Stimulated activated CD4-positive, alpha-beta T cell treated with anti-CD3 and anti-CD28 coated beads, Interleukin-1b, Interleukin-23, amount 100 ng/mL, for 4 hours (primary cell): Measurements from ENCODE around the gene NTM.

ENCODE experiments used
- DNase-seq, 2 donors: peaks; one replicate each; pipeline ENCODE4 v3.0.0-alpha.2; 2020; ENCODE audit warnings: low read depth in 2 of 2

NTM gene

DNA sequence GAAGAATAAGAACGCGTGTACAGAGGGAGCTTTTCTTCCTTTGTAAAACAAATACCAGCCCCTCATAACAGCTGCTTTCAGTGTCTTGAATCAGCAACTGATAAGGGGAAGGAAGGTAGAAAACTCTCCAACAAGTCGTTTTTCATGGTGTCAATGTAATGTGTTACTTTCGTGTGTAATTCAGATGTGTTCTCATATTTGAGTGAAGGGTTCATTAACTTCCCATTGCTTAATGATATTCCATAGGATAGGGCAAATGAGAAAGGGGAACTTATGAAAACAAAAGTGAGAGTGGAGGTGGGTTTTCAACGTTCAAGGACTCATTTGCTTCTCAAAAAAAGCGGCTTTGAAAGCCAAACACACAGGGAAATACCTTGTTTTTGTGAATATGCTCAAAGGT, 452.1 kb downstream of the NTM start:
- DNase-seq: no peak

DNA sequence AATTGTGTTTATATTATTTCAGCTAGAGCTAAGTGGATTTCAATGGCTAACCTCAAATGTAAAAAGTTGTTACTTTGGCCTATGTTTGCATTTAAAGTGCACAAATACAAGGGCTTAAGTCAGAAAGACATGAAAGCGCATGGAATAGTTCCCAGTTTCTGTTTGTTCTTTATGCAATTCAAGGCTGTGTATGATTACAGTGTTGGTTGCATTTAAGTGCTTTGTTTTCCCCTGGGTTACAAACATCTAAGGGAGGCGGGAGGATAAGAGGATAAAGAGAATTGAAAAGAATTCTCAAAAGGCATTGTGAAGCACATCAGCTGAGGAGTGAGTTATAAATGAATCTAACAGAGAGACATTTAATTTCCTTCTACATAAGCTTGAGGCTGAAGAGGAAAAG, 453.4 kb downstream of the NTM start:
- DNase-seq: no peak

DNA sequence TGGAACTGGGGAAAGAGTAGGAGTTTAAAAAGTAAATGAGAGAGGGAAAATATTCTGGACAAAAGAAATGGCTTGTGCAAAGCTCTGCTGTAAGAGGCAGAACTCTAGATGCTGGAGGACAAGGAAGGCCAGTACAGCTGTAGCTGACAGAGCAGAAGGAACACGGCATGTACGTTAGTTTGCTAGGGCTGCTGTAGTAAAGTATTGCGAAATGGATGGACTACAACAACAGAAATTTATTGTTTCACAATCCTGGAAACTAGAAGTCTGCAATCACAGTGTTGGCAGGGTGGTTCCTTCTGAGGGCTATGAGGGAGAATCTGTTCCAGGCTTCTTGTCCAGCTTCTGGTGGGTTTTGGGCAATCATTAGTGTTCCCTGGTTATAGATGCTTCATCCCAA, 454.4 kb downstream of the NTM start:
- no peak for DNase-seq

DNA sequence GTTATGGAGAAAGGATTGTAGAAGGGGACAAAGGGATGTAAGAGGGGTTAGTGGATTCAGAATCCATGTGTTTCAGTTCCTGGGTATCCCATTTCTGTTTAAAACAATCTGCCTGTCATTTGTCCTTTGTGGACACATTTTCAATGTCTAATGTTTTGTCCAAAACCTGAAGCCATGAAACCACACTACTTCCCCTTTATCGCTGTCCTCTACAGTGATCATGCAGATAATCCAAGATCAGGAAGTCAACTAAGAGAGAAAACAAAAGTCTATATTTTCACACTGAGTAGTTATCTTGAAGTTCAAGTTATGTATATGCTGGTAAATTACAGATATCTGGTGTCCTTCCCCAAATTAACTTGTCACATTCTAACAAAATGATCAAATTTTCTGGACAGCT, 457.0 kb downstream of the NTM start:
- no peak for DNase-seq

DNA sequence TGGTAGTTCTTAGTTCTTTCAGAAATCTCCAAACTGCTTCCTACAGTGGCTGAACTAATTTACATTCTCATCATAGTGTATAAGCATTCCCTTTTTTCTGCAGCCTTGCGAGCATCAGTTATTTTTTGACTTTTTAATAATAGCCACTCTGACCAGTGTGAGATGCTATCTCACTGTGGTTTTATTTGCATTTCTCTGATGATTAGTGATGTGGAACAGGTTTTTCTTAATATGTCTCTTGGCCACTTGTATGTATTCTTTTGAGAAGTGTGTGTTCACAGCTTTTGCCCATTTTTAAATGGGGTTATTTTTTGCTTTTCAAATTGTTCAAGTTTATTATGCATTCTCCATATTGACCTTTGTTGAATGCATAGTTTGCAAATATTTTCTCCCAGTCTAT, 459.3 kb downstream of the NTM start:
- DNase-seq: no peak

DNA sequence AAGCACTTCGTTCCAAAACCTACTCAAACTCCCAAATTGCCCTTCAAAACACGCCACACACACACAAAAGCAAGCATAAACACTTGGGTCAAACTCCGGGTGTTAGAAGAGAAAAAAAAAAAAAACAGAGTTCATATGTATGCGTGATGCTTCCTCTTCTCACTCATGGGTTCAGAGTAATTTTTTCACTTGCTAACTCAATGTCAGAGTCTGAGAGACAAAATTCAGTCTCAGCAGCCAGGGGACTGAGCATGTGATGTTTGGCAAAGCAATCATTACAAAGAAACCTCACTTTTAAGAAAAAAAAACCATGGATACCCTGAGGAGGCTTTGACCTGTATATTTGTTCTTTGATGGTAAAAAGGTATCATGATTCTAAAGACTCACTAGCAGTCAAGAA, 461.7 kb downstream of the NTM start:
- no peak for DNase-seq

DNA sequence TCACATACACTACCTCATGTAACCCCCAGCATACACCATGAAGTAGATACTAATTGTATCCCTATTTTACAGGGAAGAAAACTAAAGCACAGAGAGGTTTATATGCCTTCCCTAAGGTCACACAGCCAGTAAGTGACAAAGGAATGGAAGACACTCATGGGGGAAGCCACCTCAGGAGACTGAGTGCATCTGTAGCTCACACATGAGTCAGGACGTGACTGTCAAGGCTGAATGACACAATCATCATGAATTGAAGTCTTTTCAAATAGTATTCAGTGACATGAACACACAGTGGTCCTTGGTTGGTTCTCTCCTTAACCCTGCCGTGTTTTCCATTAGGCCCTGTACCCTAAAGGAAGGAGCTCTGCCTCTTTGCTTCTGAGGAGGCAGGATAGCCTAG, 463.0 kb downstream of the NTM start:
- DNase-seq: no peak

DNA sequence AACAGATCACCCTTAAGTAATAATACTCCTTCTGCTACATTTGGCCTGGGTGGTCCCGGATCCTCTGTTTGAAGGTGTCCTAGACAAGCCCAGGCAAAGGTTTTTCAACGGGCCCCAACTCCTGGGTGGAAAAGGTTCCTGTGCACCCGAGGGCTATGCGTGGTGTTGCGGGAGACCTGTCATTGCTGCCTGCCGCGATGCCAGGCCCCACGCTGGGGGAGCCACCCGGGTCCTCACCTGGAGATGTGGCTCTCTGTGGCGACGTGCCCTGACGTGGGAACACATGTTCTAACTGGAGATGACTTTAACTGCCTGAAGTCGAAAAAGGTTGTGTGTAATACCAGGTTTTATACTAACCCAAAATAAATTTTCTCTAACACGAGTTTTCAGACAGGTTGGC, 467.1 kb downstream of the NTM start:
- DNase-seq: no peak

DNA sequence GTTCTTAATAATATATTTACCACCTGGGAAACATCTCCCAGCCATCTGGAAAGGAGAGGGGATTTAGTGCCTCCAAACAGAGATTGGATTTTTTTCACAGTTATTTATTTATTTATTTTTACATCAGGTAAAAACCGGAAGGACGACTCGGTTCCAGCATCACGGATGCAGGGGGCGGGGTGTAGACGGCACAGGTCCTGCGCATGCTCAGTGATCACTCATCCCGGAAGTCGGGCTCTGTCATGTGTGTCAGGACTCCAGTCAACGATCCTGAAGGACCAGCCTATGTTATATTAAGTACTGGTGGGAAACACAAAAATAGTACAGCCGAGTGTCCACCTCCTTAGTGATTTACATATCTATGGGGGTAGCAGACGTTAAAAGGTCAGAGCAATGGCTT, 467.6 kb downstream of the NTM start:
- no peak for DNase-seq

DNA sequence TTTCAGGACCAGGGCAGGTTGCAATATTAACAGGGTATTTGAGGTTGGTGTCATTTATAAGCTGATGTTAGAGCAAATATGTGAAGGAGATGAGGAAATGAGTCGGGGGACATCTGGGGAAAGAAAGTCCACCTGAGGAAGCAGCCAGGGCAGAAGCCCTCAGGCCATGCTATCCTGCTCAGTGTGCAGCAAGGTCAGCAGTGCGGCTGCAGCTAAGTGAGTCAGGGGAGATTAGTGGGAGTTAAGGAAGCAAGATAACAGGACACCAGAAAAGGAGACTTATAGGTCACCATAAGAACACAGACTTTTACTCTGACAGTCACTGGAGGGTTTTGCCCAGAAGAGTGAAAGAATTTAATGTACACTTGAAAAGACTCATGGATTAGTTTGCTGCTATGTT, 468.9 kb downstream of the NTM start:
- no peak for DNase-seq

DNA sequence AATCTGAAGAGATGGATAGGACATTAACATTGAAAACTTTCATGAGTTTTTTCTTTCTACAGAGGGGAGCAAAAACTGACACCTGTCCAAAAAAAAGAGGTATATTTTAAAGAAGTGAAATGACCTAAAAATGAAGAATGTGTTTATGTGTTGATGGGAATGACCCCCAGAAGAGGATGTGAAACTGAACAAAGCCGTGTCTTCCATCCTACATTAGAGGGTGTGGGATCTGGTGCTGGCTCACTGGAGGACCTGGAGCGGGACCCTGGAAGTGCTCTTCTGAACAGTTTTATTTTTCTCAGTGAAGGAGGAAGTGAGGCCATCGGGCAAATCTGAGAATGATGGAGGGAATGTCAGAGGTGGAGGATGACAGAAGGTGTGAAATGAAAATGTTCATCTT, 470.1 kb downstream of the NTM start:
- DNase-seq: no peak

DNA sequence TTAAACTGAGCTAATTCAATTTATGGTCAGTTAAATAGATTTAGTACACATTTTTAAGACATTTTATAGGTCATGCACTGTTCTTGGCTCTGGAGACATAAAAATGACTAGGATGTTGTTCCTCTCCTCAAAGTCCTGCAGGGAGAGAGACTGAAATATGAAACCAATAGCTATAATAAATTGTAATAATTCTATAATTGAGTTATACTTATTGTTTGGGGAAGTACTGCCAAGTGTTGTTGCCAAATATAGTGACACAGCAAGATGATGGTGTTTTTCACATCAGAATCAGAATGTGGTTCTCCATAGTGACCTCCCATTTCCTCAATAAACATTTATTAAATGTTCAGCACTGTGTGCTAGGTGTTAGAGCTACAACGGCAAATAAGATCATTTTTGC, 470.6 kb downstream of the NTM start:
- no peak for DNase-seq

DNA sequence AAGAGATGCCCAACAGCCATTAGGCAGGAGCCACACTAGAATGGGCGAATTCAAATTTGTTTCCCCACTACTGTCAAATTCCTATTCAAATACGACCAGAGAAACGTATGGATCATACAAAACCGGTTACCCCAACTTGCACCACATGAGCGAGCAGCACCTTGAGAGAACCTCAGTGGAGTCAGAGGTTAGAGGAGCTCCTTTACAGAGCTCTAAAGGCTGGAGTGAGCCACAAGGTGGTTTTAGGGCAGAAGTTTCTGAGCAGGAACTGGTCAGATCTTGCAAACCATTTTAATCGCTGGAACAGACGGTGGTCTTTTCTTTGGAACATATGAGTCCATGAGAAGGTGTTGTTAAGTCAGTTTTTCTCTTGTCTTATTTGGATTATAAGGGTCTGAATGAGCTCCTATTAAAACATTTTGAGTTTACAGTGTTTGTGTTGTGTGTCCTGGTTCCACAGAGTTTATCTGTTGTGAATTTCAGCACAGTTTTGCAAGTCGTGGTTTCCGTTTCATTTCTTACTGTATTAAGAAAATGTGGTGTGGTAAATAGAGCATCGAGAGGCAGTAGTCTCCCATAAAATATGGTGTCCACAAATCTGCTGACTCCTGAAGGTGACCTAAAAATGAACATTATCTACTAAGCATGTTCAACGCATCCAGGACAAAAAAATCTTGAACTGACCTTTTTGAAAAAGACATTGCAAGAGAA, 471.7 kb downstream of the NTM start:
- no peak for DNase-seq

DNA sequence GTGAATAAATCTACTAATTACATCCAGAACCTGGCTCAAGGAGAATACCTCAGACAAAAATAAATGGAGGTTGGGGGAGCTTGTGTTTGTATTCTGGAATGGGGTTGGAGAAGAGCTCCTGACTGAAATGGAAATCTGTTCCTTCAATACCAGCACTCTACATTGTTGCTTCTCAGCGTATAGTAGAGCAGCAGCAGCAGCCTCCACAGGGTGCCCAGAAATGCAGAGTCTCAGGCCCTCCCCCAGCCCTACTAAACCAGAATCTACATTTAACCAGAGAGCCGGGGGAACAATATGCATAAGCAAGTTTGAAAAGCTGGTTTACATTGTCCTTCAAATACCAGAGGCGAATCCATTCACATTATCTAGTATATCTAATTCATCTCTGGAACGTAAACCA, 474.8 kb downstream of the NTM start:
- no peak for DNase-seq

DNA sequence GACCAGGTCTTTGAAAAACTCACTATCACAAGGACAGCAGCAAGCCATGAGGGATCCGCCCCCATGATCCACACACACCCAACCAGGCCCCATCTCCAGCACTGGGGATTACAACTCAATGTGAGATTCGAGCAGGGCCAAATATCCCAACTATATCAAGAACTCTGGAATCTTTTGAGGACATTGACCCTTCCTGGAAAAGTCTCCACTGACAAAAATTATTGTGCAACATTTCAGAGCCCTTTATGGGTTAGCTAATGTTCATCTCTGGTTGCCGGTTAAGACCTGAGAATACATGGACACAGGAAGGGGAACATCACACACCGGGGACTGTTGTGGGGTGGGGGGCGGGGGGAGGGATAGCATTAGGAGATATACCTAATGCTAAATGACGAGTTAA, 479.1 kb downstream of the NTM start:
- no peak for DNase-seq

DNA sequence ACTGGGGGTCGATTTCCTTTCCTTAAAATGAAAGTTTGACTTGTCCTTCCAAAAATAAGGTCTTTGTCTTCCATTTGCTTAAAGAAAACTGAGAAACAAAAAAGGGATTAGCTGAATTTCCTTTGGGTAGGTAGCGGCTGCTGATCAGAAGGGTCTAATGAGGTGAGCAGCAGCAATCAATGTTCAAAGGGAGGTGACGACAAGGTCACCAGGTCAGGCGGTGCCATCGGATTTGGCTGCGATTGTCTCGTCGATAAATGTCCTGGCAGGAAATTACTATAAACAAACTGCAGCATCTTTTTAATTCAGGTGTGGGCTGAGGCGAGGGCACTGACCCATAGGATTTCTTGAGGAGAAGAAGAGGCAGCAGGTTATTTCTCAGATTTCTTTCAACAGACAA, 480.1 kb downstream of the NTM start:
- DNase-seq: no peak

DNA sequence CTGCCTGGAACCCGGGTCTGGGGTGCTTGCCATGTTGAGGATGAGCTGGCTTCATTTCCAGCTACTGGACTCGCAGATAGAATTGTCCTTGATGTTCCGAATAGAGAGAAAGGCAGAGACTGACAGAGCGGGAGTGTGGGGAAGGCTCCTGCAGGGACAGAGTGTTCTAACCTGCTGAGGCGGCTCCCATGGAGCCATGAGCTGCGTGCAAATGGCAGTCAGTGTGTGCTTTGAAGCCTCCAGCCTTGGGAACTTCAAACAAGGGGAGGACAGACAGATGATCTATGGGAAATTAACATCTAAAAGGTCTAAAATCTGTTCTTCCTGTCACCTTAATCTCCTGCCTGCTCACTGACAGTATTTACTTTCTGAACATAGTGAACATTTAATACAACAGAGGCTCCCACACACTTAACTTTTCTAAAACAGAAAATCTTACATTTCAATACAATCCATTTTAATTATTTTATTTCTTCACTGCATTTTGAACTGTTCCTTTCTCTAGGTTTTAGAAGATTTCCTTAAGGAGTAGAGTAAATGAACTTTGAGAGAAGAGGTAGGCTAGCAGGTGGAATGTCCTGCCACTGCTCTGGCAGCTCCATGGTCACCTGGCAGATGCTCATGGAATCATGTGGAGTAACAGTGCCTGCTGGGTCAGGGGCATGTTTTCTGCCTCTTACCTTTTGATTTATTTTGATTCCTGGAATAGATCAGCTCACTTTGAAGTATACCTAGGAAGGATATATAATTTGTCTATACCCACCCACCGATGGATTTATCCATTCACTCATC, 481.7 kb downstream of the NTM start:
- no peak for DNase-seq

DNA sequence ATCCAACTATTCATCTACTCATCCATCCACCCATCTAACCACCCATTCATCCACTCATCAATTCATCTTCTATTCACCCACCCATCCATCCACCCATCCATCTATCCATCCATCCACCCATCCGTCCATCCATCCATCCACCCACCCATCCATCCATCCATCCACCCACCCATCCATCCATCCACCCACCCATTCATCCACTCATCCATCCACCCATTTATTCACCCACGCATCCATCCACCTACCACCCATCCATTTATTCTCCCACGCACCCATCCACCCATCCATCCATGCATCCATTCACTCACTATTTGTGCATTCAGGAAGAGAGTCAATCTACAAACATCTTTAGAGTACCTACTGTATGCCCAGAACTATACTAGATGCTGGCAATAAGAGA, 482.3 kb downstream of the NTM start:
- DNase-seq: no peak

DNA sequence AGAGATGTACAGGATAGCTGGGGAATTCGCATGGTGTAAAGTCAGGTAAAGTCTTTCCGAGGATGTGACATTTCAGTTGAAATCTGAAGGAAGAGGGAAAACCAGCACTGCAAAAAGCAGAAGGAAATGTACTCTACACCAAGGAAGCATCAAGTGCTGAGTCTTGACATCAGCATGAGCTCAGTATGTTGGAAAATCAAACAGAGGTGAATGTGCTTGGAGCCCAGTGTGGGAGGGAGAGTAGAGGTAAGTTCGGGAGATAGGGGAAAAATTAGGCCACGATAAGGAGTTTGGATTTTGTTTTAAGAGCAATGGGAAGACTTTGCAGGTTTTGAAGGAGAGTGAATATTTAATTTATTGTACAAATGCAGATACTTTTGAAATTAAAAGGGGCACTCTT, 484.0 kb downstream of the NTM start:
- DNase-seq: no peak

DNA sequence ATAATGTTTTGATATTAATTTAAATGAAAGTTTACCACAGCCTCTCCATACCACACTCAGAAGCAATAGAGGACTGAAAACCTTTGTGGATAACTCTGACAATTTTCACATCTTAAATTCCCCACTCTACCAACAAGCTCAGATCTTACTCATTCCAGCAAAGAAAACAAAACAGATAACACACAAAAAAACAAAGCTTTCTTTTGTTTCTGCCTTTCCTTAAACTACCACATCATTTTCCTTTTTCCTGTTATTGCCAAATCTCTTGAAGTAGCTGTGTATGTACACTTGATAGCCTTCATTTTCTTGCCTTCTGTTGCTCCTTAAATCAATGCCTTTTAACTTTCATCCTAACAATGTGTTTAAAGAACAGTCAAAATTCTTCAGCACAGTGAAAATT, 484.9 kb downstream of the NTM start:
- DNase-seq: no peak

DNA sequence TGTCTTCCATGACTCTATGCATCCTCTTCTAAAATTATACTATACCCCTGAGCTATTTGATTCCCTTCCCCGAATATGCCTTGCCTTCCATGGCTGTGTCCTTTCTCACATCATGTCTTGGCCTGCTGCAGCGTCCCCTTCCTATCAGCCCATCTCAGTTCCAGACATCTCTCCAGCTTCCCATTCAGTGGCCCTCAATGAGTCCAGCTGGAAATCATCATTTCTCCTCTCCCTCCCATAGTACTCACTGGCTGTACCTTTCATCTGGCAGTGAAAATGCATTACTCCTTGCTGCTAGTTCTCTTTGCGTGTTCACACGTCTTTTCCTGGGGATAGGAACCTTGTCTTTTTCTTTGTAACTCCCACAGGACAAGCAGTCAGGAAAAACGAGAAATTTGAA, 486.8 kb downstream of the NTM start:
- no peak for DNase-seq

DNA sequence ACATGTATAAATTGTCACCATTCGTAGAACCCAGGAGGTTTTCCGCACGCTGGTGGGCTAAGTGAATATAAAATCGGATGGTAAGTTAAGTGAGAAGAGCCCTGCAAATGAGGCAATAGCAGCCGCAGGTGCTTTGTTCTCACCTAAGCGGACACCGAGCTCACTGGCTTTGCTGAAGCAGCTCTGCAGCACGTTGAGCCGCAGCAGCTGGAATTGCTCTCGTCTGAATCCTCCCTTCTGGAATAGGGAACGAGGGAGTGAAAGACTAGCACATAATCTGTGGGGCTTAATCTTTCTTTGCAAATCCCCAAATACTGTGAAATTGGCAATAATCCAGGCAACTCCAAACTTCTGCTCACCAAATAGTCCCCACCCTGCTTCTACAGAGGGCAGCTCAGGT, 488.1 kb downstream of the NTM start:
- DNase-seq: no peak

DNA sequence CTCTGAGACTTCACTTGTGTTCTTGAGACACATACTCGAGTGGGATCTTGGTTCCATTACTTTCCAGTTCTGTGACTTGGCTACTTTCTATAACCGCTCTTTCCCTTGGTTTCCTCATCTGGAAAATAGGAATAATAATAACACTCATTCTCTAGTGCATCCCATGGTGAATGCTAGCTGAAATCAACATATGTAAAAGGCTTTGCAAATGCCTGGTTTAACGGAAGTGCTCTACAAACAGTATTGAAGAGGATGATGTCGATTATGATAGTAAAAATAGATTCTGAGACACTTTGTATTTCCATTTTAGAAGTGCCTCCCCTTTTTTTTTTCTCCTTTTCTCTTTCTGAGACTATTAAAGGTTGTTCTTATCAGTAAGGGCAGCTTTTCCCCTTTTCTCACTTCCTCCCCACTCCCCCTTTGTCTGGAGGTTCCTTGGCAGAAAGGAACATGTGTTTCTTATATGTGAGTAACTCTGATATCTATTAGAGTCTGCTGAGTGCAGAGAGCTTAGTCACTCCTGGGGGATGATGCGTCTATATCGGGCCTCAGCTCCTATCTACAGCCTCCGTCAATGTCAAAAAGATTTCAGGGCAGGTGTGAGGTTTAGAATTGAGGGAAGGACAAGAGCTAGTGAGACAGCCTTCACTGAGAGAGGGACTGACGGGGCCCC, 489.3 kb downstream of the NTM start:
- DNase-seq: no peak
